NK-92 (cell line): ENCODE results near the gene C18orf54.
"Not testable (repeated sequence)": the region's sequence is repeated elsewhere in the genome, so short reads cannot be mapped to it uniquely, and the experiment has no call there.

Experiments
- DNase-seq: peaks from one replicate; lab custom pipeline; 2025; ENCODE audit not compliant: unreplicated experiment; lab: John Stamatoyannopoulos, UW

The C18orf54 gene

GRCh38 chr18:54357660-54358494 is at the start of gene C18orf54, which contains the start of gene STARD6:
TSS of gene C18orf54 (plus strand) at chr18:54357906. CDS start at chr18:54360573, 2,667 bp downstream.
TSS of gene STARD6 (minus strand) at chr18:54357858. CDS start at chr18:54354573, 3,285 bp downstream.
- peak; percentile 49 for DNase-seq

- DNase-seq = not testable (repeated sequence)
These were observed 48.1 kb upstream of the C18orf54 start for GRCh38 chr18:54309564-54309963.

DNA sequence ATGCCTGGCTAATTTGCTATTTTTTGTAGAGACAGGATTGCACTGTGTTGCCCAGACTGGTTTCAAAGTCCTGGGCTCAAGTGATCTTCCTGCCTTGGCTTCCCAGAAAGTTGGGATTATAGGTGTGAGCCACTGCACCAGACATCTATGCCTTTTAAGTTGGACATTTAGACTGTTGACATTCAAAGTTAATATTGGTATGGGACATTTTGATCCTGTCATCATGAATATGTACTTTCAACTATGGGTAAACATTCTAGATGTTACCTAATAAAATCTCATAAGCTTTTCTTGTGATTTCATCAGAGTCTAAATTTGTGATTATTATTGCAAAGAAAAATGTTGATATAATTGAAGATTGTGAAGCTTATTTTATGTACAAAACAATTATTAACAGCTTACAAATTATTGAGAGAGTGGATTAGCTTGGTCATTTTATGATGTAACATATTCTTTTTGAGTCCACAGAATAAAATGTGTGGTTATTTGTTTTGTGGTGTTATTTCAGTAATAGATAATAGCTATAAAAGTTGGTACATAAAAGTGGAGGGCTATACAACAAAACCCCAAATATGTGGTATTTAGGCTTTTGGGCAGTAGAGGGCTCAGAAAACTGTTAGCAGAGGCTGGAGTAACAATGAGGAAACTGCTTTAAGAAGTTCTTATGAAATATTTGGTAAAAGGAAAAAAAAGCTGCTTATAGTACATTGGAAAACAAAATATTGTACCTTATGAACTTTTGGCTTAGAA is 41.5 kb upstream of the C18orf54 start:
- DNase-seq = no peak

DNA sequence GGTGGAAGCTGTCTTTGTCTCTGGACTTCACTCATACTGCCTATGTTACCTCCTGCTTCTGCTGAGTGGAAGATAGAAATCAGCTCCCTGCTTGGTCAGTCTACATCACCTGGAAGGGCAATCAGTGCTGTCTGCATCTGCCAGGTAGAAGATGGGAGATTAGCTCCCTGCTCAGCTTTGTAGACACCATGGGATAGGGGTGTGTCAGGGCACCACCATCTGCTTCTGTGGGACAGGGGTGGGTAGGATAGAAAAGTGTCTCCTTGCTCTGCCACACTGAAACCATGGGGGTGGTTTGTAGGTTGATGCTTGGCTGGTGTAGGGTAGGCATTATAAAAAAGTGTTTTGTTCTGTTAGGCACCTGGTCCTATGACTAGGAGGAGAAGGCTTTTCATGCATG is 34.1 kb upstream of the C18orf54 start:
- DNase-seq = no peak

DNA sequence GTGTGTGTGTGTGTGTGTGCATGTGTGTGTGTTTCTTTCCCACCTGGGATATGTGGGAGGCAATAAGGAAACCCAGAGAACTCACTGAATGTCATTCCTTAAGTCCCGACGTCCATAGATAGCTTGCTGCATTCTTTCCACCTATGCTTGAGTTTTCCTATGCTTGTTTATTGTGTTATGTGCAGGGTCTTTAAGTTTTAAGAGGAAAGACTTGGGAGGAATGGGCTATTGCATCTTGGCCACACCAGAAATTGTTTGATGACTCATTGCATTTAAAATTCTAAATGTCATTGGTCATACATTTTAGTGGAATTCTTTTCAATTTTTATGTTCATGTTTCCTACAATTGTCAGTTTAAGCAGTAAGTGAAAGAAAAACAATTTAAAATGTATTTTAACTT is 33.7 kb upstream of the C18orf54 start:
- DNase-seq = no peak

GRCh38 chr18:54327818-54328217 is 29.9 kb upstream of the C18orf54 start:
- no peak for DNase-seq

- no peak for DNase-seq
These were observed 27.9 kb upstream of the C18orf54 start for GRCh38 chr18:54329787-54330186.

GRCh38 chr18:54330768-54331548 is 26.7 kb upstream of the C18orf54 start:
- DNase-seq = no peak

DNA sequence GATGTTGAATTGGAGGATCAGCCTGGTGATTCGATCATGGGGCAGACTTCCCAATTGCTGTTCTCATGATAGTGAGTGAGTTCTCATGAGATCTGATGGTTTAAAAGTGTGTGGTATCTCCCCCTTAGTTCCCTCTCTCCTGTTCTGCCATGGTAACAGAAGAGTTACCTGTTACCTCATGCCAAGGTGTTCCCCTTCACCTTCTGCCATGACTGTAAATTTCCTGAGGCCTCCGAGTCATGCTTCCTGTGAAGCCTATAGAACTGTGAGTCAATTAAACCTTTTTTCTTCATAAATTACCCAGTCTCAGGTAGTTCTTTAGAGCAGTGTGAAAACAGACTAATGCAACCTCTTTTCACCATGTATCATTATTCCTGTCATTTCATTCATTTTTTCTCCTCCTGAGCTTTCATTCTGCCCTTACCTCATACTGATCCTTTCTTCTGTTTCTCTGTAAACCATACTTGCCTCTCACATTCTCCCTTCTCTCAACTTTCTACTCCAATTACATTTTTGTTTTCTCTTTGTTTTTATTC is 22.0 kb upstream of the C18orf54 start:
- DNase-seq = no peak

- no peak for DNase-seq
These were observed 19.5 kb upstream of the C18orf54 start for GRCh38 chr18:54338230-54338629.

DNA sequence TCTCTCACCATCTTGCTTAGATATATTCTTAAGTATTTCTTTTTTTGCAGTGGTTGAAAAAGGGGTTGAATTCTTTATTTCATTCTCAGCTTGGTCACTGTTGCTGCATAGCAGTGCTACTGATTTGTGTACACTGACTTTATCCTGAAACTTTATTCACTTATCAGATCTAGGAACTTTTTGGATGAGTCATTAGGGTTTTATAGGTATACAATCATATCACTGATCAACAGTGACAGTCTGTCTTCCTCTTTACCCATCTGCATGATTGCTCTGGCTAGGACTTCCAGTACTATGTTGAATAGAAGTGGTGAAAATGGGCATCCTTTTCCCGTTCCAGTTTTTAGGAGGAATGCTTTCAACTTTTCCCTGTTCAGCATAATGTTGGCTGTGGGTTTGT is 6.5 kb upstream of the C18orf54 start:
- DNase-seq = no peak

GRCh38 chr18:54357082-54357659 is 535 bp upstream of the C18orf54 start:
- no peak for DNase-seq

- DNase-seq = no peak
These were observed 862 bp downstream of the C18orf54 start for GRCh38 chr18:54358495-54359040.

- DNase-seq = no peak
These were observed 1.5 kb downstream of the C18orf54 start for GRCh38 chr18:54359233-54359632.

DNA sequence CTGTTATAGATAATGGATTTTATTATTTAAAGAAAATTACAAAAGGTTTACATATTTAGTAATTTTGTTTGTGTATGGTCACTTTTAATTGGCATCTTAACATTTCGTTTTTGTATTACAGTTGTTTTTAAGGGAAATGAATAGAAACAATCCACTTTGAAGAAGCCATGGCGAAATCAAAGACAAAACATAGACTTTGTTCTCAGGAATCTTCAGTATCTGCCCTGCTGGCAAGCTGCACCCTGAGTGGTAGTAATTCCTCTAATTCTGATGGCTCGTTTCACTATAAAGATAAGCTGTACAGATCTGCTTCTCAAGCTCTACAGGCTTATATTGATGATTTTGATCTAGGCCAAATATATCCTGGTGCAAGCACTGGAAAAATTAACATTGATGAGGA is 2.7 kb downstream of the C18orf54 start:
- no peak for DNase-seq

GRCh38 chr18:54378057-54378456 is 20.4 kb downstream of the C18orf54 start:
- DNase-seq = no peak

DNA sequence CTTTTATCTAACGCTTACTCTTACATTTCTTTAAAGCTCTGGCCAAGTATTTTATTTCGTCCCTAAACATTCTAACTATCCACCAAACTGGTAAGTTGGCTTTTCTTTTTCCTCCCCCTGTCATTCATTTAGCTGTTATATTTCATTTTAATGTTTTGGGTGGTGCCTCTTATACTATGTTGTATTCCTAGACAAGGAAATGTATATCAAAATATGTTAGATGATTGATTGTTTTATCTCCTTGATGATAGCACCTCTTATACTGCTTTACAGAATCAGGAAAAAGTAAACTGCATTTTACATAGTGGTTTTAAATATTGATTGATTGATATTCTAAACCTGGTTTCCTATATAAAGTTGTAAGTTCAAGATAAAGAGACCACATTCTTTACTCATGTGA is 23.9 kb downstream of the C18orf54 start:
- no peak for DNase-seq

DNA sequence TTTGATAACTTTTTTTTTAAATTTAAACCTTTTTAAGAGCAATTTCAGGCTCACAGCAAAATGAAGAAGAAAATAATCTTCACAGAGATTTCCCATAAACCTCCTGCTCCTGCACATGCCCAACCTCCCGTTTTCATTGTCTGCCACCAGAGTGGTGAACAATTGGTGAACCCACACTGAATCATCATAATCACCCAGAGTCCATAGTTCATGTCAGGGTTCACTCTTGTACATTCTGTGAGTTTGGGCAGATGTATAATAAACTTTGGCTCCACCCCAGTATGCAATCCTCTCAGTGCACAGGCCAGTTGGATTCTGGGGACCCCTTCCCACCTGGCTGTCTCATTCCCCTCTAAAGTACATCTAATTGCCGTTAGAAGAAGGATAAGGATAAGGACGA is 24.4 kb downstream of the C18orf54 start:
- DNase-seq = no peak

DNA sequence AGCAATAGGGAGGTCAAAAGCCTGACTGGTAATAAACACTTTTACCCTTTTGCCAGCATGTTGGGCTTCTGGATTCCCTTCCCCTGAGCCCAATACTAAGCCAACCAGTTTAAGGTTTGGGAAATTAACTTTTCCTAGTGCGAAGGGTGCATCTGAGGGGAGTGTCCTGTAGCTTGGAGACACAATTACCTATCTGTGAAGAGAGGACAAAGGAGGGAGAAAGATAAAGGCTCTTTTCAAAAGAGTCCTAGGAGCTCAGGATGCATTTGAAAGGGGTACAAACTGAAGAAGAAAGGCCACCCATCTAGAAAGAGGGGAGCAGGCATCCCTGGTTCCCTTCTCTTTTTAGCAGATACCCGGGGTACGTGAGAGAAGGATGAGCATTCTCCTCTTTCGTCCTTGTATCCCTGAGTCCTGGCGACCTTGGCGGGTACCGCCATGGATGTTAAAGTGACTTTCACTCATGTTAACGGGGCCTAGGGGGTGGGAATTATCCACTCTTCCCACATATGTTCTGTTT is 25.1 kb downstream of the C18orf54 start:
- no peak for DNase-seq

DNA sequence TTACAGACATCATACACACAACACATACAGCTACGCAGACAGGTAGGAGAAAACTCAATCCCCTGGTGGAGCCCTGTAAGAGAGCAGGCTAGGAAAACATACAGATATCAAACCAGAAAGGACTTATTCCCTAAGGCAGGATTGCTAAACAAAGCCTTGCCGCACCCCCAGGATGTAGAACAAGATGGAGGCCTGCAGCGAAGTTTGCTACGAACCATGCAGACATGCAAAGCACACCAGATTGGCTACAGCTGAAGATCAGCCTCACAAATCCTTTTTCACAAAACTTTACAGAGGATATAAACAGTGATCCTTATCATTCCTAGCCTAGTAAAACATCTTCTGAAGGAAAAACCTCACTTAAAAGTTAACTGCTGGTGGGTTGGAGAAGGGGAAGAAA is 28.3 kb downstream of the C18orf54 start:
- DNase-seq = no peak
